K562 (cell line): ENCODE data around the gene AACS. TPM values are rescaled to one million over a fixed set of nuclear protein-coding genes. Genes with fewer than 3 reads are reported as not detected.

Experiments
- AFF4 ChIP-seq: sonication (generic); formaldehyde crosslinking; IDR thresholded peaks from 2 replicates; pipeline ENCODE4 v1.8.0; 2023; ENCODE audit warnings: mild to moderate bottlenecking, missing genetic modification reagents
- BACH1 ChIP-seq: fragments of 200-800 bp; sonication (Bioruptor generic); IDR thresholded peaks from 2 replicates; pipeline ENCODE4 v1.6.1; 2016; ENCODE audit warnings: missing genetic modification characterization, missing compliant biosample characterization
- FOXA3 ChIP-seq, 2 experiments: fragments of 450-650 bp in 1 of 2; sonication (generic) in 1 of 2; formaldehyde crosslinking; IDR thresholded peaks in 1 of 2; conservative IDR thresholded peaks in 1 of 2; 2 replicates each; pipeline versions ENCODE4 v1.4.0 to v1.8.0; 2020 to 2022; ENCODE audit warnings: mild to moderate bottlenecking in 2 of 2, missing genetic modification reagents in 1 of 2
- MAFF ChIP-seq: IDR thresholded peaks from 2 replicates; pipeline ENCODE4 v1.6.1; 2012; ENCODE audit warnings: low read length, improper control_type of control experiment
- MCM7 ChIP-seq, 2 experiments: fragments of 450-650 bp; IDR thresholded peaks; 2 replicates each; pipeline ENCODE4 v1.6.1; 2016 to 2018
- NFE2 ChIP-seq: IDR thresholded peaks from 2 replicates; pipeline ENCODE4 v1.6.1; 2014; ENCODE audit warnings: antibody characterized with exemption, low read depth
- NFRKB ChIP-seq: fragments of 450-650 bp; IDR thresholded peaks from 2 replicates; pipeline ENCODE4 v1.6.1; 2016; ENCODE audit warnings: low read depth
- POLR2B ChIP-seq: fragments of 450-650 bp; IDR thresholded peaks from 2 replicates; pipeline ENCODE4 v1.6.1; 2018; ENCODE audit warnings: low read depth; ENCODE audit not compliant: partially characterized antibody
- PPARD ChIP-seq: fragments of 250-450 bp; sonication (Bioruptor Pico); IDR thresholded peaks from 2 replicates; pipeline ENCODE4 v1.8.0; 2022; ENCODE audit warnings: inconsistent platforms, mild to moderate bottlenecking, moderate library complexity
- PTBP1 ChIP-seq: fragments of 200-400 bp; formaldehyde crosslinking; IDR thresholded peaks from 2 replicates; pipeline ENCODE4 v1.6.1; 2017; ENCODE audit warnings: low read depth, low read length
- RBM14 ChIP-seq: fragments of 200-400 bp; formaldehyde crosslinking; IDR thresholded peaks from 2 replicates; pipeline ENCODE4 v1.6.1; 2018; ENCODE audit warnings: low read depth, mild to moderate bottlenecking, low read length, moderate library complexity, borderline replicate concordance; ENCODE audit not compliant: insufficient read depth
- SFPQ ChIP-seq: fragments of 200-400 bp; formaldehyde crosslinking; IDR thresholded peaks from 2 replicates; pipeline ENCODE4 v1.6.1; 2017; ENCODE audit warnings: mild to moderate bottlenecking, low read depth, low read length, moderate library complexity
- TSC22D4 ChIP-seq: fragments of 450-650 bp; IDR thresholded peaks from 2 replicates; pipeline ENCODE4 v1.6.1; 2016; ENCODE audit warnings: missing genetic modification characterization, missing biosample characterization, control low read depth
- VEZF1 ChIP-seq: fragments of 200-800 bp; sonication (Bioruptor generic); IDR thresholded peaks from 2 replicates; pipeline ENCODE4 v1.6.1; 2017; ENCODE audit warnings: missing genetic modification characterization, missing compliant biosample characterization
- XRCC3 ChIP-seq: fragments of 450-650 bp; IDR thresholded peaks from 2 replicates; pipeline ENCODE4 v1.6.1; 2017; ENCODE audit warnings: mild to moderate bottlenecking, moderate library complexity
- ZNF512 ChIP-seq: IDR thresholded peaks from 2 replicates; pipeline ENCODE4 v1.6.1; 2016; ENCODE audit warnings: missing genetic modification characterization, missing compliant biosample characterization
- ZNF551 ChIP-seq: fragments of 250-450 bp; sonication (Bioruptor Pico); IDR thresholded peaks from 2 replicates; pipeline ENCODE4 v1.5.0; 2021; ENCODE audit warnings: mild to moderate bottlenecking, moderate library complexity
- ZSCAN32 ChIP-seq: fragments of 450-650 bp; formaldehyde crosslinking; IDR thresholded peaks from 2 replicates; pipeline ENCODE4 v1.4.0; 2020; ENCODE audit warnings: mild to moderate bottlenecking, moderate library complexity
- polyA plus RNA-seq, 8 experiments: library from polyadenylated mRNA; depleted of rRNA in 4 of 8; stranded (reverse) in 5 of 8; unstranded in 3 of 8; fragments of >200 nt; fragmentation: Nextera tagmentation in 2 of 8; fragmentation: Illumina TruSeq in 1 of 8; extraction: Ambion mirVana in 2 of 8; extraction: Trizol in 1 of 8; gene quantifications; 2 replicates each; pipeline versions ENCODE4 v1.2.1 to v1.2.3, GENCODE V29; 2011 to 2014; ENCODE audit warnings: inconsistent platforms in 1 of 8, missing spikeins in 1 of 8
- total RNA-seq, 7 experiments: library from RNA; depleted of rRNA in 6 of 7; stranded (reverse); fragments of >200 nt in 6 of 7; fragmentation: Illumina TruSeq in 2 of 7; extraction: Trizol in 2 of 7; gene quantifications; 2 replicates each; pipeline versions ENCODE4 v1.2.1 to v1.2.3, GENCODE V29; 2011 to 2021; ENCODE audit warnings: low replicate concordance in 1 of 7
- TF ChIP-seq, protein P1 (sequence below): sonication (generic); formaldehyde crosslinking; IDR thresholded peaks from 2 replicates; pipeline ENCODE4 v1.9.0; 2022; ENCODE audit warnings: mild to moderate bottlenecking, missing genetic modification reagents

AACS gene
- total and polyA plus RNA-seq, 9 of the 15 experiments (the other 6 are each of a cell fraction or from before 2014, with no cell fraction given), result 2.4 to 13.0 (median 6.0) TPM

DNA sequence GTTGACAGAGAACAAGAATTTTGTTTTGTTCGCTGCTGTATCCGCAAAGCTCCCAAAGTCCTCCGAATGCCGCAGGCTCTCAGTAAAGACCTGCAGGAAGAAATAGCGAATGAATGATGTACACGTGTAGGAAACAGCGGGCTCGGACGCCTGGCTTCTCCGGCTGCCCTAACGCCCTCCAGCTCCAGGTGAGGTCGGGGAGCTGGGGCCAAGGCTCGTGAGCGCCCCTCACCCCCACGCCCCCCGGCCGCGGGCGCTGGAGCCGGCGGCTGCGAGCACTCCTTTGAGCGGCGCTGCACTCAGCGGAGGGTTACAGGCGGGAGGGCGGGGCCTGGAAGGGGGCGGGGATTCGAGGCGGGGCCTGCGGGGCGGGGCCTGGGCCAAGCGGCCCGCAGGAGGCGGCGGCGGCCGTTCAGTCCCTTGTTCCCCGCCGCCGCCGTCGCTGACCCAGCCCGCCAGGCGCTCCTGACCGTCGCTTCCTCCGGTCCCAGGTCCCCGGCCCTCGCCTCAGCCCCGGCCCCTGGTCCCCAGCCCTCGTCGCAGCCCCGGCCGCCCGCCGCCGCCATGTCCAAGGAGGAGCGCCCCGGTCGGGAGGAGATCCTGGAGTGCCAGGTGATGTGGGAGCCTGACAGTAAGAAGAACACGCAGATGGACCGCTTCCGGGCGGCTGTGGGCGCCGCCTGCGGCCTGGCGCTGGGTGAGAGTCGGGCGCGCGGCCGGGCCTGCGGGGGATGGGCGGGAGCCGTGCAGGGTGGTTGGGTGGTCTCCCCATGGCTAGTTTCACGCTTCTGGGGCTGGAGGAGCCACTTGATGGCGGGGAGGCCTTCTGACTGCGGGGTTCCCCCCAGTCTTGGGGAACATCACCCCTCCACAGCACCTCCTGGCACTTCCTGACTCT, at the start of gene AACS (continued):
- TF ChIP-seq FOXA3 (CRISPR knock-in tag; conservative IDR thresholded peaks at IDR 0.05 in 1 of 2, IDR thresholded peaks at IDR 0.05 in 1 of 2) (no peak), MAFF (no peak), ZSCAN32 (CRISPR knock-in tag) (no peak), ZNF512 (tag) (no peak), VEZF1 (peak; percentile 46), POLR2B (no peak), RBM14 (no peak), PPARD (CRISPR knock-in tag) (no peak), PTBP1 (no peak), XRCC3 (no peak), TSC22D4 (tag) (no peak), ZNF551 (CRISPR knock-in tag) (no peak), SFPQ (no peak), NFRKB (no peak), BACH1 (tag) (no peak), MCM7 (IDR thresholded peaks at IDR 0.05) (no peak), NFE2 (no peak), AFF4 (no peak)
- TF ChIP-seq, protein P1, sequence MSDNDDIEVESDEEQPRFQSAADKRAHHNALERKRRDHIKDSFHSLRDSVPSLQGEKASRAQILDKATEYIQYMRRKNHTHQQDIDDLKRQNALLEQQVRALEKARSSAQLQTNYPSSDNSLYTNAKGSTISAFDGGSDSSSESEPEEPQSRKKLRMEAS (CRISPR knock-in tag), result no peak; the same call in 1 of the 2 replicates
